HL-60/S4 treated with phorbol 12-myristate 13-acetate at 8.2 ng/mL for 4 days and 3 days (cell line): ENCODE results near the gene PNLIPRP3.
"Not testable (repeated sequence)": the region's sequence is repeated elsewhere in the genome, so short reads cannot be mapped to it uniquely, and the experiment has no call there.

Source experiments
- in situ Hi-C: fragments of 300-500 bp; cut with MboI; formaldehyde crosslinking; loops from 2 replicates; pipeline ENCODE4 v1.15.0; 2022; ENCODE audit warnings: low sequenced_read_pairs

PNLIPRP3 gene

GRCh38 chr10:116427671-116428070 is at the start of gene PNLIPRP3:
Gene PNLIPRP3, plus strand, starts transcription at chr10:116427847. Its CDS starts 166 bp downstream, at chr10:116428013.
- in situ Hi-C loops = no loop called here

GRCh38 chr10:116382290-116382689 is 45.4 kb upstream of the PNLIPRP3 start:
- in situ Hi-C loops = no loop called here

- in situ Hi-C loops = no loop called here
These were observed 42.3 kb upstream of the PNLIPRP3 start for GRCh38 chr10:116385311-116385710.

- in situ Hi-C loops = no loop called here
These were observed 41.4 kb upstream of the PNLIPRP3 start for GRCh38 chr10:116385994-116386809.

- in situ Hi-C loops = not testable (repeated sequence)
These were observed 34.3 kb upstream of the PNLIPRP3 start for GRCh38 chr10:116393246-116393831.

GRCh38 chr10:116395223-116395985 is 32.2 kb upstream of the PNLIPRP3 start:
- in situ Hi-C loops = no loop called here

GRCh38 chr10:116398224-116398623 is 29.4 kb upstream of the PNLIPRP3 start:
- in situ Hi-C loops = no loop called here

- in situ Hi-C loops = no loop called here
These were observed 24.8 kb upstream of the PNLIPRP3 start for GRCh38 chr10:116402858-116403257.

GRCh38 chr10:116403740-116404250 is 23.9 kb upstream of the PNLIPRP3 start:
- in situ Hi-C loops = no loop called here

GRCh38 chr10:116408719-116409118 is 18.9 kb upstream of the PNLIPRP3 start:
- in situ Hi-C loops = no loop called here

GRCh38 chr10:116410351-116410750 is 17.3 kb upstream of the PNLIPRP3 start:
- in situ Hi-C loops = no loop called here

- in situ Hi-C loops = no loop called here
These were observed 9.8 kb upstream of the PNLIPRP3 start for GRCh38 chr10:116417821-116418220.

GRCh38 chr10:116418389-116418788 is 9.3 kb upstream of the PNLIPRP3 start:
- in situ Hi-C loops = no loop called here

GRCh38 chr10:116421815-116422214 is 5.8 kb upstream of the PNLIPRP3 start:
- in situ Hi-C loops = no loop called here

- in situ Hi-C loops = no loop called here
These were observed 1.8 kb downstream of the PNLIPRP3 start for GRCh38 chr10:116429288-116429977.

- in situ Hi-C loops = no loop called here
These were observed 2.6 kb downstream of the PNLIPRP3 start for GRCh38 chr10:116430288-116430687.

GRCh38 chr10:116431598-116431997 is 4.0 kb downstream of the PNLIPRP3 start:
- in situ Hi-C loops = no loop called here

GRCh38 chr10:116437076-116437692 is 9.5 kb downstream of the PNLIPRP3 start:
- in situ Hi-C loops = no loop called here

GRCh38 chr10:116440330-116441030 is 12.8 kb downstream of the PNLIPRP3 start:
- in situ Hi-C loops = no loop called here
